Esophagus muscularis mucosa (tissue), 4 donors: ENCODE results near the gene IL18R1. TPM values are rescaled to one million over a fixed set of nuclear protein-coding genes. Genes with fewer than 3 reads are reported as not detected.

ENCODE experiments used
- DNase-seq: peaks from one replicate; pipeline ENCODE4 v3.0.0-alpha.2; 2017; ENCODE audit errors: extremely low spot score
- H3K27ac ChIP-seq, 4 donors: fragments of 200-600 bp; sonication (generic); replicated peaks in 1 of 4; 1 replicate in 3 of 4; 2 replicates in 1 of 4; pipeline ENCODE4 v1.5.1; 2016 to 2019; ENCODE audit warnings: mild to moderate bottlenecking in 1 of 4
- H3K27me3 ChIP-seq, 4 donors: fragments of 200-600 bp; sonication (generic); one replicate each; pipeline versions ENCODE4 v1.5.1 to v1.6.0; 2016 to 2019
- H3K36me3 ChIP-seq, 4 donors: fragments of 200-600 bp; sonication (generic); one replicate each; pipeline ENCODE4 v1.5.1; 2016 to 2019
- H3K4me1 ChIP-seq, 4 donors: fragments of 200-600 bp; sonication (generic); one replicate each; pipeline ENCODE4 v1.5.1; 2016 to 2019
- H3K4me3 ChIP-seq, 4 donors: fragments of 200-600 bp; sonication (generic); 1 replicate in 2 of 4; 2 replicates in 2 of 4; pipeline ENCODE4 v1.5.1; 2016 to 2019; ENCODE audit warnings: mild to moderate bottlenecking in 4 of 4, moderate library complexity in 1 of 4
- H3K9me3 ChIP-seq, 4 donors: fragments of 200-600 bp; sonication (generic); 1 replicate in 3 of 4; 2 replicates in 1 of 4; pipeline ENCODE4 v1.5.1; 2016 to 2019
- EP300 ChIP-seq: sonication (generic); formaldehyde crosslinking; IDR thresholded peaks from one replicate; pipeline ENCODE4 v1.6.1; 2017; ENCODE audit warnings: antibody characterized with exemption
- POLR2A ChIP-seq: fragments of 450-650 bp; IDR thresholded peaks from one replicate; pipeline ENCODE4 v1.6.1; 2017; ENCODE audit warnings: antibody characterized with exemption, moderate library complexity, mild to moderate bottlenecking, low read depth
- POLR2AphosphoS5 ChIP-seq, 2 donors: sonication (generic); formaldehyde crosslinking; IDR thresholded peaks; one replicate each; pipeline ENCODE4 v1.6.1; 2017; ENCODE audit warnings: antibody characterized with exemption in 2 of 2
- WGBS: methylation state at CpG from one replicate; pipeline ENCODE4 v1.1.5; 2018; 5-methylcytosine and 5-hydroxymethylcytosine counted together
- intact Hi-C: fragments of 100-400 bp; cut with DNase I; formaldehyde crosslinking; loops from one replicate; pipeline ENCODE4 v1.15.1; 2023
- total RNA-seq, 4 donors: library from RNA; depleted of rRNA; stranded (reverse); fragments of >200 nt; gene quantifications; one replicate each; pipeline versions ENCODE4 v1.1.0 to v1.2.1, GENCODE V29; 2016
- TF ChIP-seq, protein P1 (sequence below), 3 experiments: fragments of 200-600 bp in 2 of 3; fragments of 450-650 bp in 1 of 3; sonication (generic) in 2 of 3; IDR thresholded peaks; one replicate each; pipeline ENCODE4 v1.5.1; 2017 to 2019; ENCODE audit warnings: antibody characterized with exemption in 3 of 3, mild to moderate bottlenecking in 2 of 3, moderate library complexity in 1 of 3

Gene IL18R1
- total RNA-seq, 4 donors from 2014 or later = 2.8 to 11.8 (median 5.2) TPM

DNA sequence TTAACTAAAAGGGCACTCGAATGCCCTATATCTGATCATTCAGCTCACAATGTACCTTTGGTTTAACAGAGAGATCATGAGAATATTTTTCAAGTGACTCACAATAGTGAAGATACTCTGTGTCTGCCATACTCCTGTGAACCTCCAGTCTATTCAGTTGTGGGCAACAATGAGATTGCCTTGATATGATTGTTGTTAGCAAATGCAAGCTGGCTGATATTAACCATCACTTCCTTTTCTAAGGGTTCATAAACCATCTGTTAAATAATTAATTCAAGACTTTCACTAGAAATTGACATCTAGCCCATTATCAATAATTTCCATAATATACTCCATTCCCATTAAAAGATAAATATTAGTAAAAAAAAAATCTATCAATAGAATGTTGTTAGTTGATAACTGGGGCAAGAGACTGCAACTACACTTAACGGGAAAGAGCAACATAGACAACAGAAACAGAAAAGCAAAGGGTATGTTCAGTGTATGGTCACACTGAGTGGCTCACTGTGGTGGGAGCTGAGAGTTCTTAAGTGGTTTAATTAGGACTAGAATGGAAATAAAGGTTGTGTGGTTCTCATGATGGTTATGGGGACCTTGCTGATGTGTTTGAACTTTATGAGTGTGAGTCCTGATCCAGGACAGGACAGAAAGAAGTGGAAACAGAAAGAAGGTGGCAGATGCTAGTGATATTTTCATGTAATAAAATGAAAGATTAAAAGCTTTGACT lies 79.2 kb downstream of the IL18R1 start:
- WGBS = 84% methylated on average over 2 of the region's 2 CpGs
- intact Hi-C loops = no loop called here
- H3K36me3 ChIP-seq = no peaks in the 10 kb centered on the region
- no peak for TF ChIP-seq EP300
- TF ChIP-seq POLR2AphosphoS5 (IDR thresholded peaks at IDR 0.05) = no peak
- TF ChIP-seq, protein P1, sequence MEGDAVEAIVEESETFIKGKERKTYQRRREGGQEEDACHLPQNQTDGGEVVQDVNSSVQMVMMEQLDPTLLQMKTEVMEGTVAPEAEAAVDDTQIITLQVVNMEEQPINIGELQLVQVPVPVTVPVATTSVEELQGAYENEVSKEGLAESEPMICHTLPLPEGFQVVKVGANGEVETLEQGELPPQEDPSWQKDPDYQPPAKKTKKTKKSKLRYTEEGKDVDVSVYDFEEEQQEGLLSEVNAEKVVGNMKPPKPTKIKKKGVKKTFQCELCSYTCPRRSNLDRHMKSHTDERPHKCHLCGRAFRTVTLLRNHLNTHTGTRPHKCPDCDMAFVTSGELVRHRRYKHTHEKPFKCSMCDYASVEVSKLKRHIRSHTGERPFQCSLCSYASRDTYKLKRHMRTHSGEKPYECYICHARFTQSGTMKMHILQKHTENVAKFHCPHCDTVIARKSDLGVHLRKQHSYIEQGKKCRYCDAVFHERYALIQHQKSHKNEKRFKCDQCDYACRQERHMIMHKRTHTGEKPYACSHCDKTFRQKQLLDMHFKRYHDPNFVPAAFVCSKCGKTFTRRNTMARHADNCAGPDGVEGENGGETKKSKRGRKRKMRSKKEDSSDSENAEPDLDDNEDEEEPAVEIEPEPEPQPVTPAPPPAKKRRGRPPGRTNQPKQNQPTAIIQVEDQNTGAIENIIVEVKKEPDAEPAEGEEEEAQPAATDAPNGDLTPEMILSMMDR (IDR thresholded peaks at IDR 0.05) = no peak
- TF ChIP-seq POLR2A = no peak
- H3K4me1 ChIP-seq = no peaks in the 10 kb centered on the region
- peak; percentile 26 for DNase-seq
- no peak overlapping the region for H3K27ac ChIP-seq
- no peak overlapping the region for H3K4me3 ChIP-seq
- H3K9me3 ChIP-seq = no peaks in the 10 kb centered on the region
- H3K27me3 ChIP-seq = peaks cover 0 to 16% (median 0%) of the 10 kb centered on the region in 4 donors

- intact Hi-C loops = no loop called here
- WGBS = 70% methylated on average over 2 of the region's 2 CpGs
- H3K9me3 ChIP-seq = no peaks in the 10 kb centered on the region
- no peak overlapping the region for H3K4me3 ChIP-seq
- no peaks in the 10 kb centered on the region for H3K36me3 ChIP-seq
- TF ChIP-seq, protein P1 (IDR thresholded peaks at IDR 0.05) = no peak
- H3K27ac ChIP-seq = no peak overlapping the region
- DNase-seq = no peak
- no peaks in the 10 kb centered on the region for H3K4me1 ChIP-seq
- peaks cover 0 to 21% (median 0%) of the 10 kb centered on the region in 4 donors for H3K27me3 ChIP-seq
Observed at GRCh38 chr2:102435741-102436140, 80.1 kb downstream of the IL18R1 start.

- Histone ChIP-seq H3K4me3 (no peak overlapping the region), H3K27me3 (peaks cover 0 to 21% (median 0%) of the 10 kb centered on the region in 4 donors), H3K36me3 (no peaks in the 10 kb centered on the region), H3K4me1 (no peaks in the 10 kb centered on the region), H3K27ac (no peak overlapping the region), H3K9me3 (no peaks in the 10 kb centered on the region)
- TF ChIP-seq EP300 = no peak
- TF ChIP-seq POLR2AphosphoS5 (IDR thresholded peaks at IDR 0.05) = no peak
- no peak for TF ChIP-seq POLR2A
- TF ChIP-seq, protein P1 (IDR thresholded peaks at IDR 0.05) = no peak
- peak; percentile 53 for DNase-seq
- 16% methylated on average over 3 of the region's 3 CpGs for WGBS
- intact Hi-C loops = no loop called here
Observed at GRCh38 chr2:102436323-102436722, 80.7 kb downstream of the IL18R1 start.

- intact Hi-C loops = no loop called here
- H3K27ac ChIP-seq = no peak overlapping the region
- no peak overlapping the region for H3K4me3 ChIP-seq
- no peak for DNase-seq
- H3K36me3 ChIP-seq = no peaks in the 10 kb centered on the region
- no peaks in the 10 kb centered on the region for H3K4me1 ChIP-seq
- 74% methylated on average over 4 of the region's 4 CpGs for WGBS
- peaks cover 0 to 21% (median 0%) of the 10 kb centered on the region in 4 donors for H3K27me3 ChIP-seq
- TF ChIP-seq, protein P1 (IDR thresholded peaks at IDR 0.05) = no peak
- TF ChIP-seq EP300 = no peak
- no peak for TF ChIP-seq POLR2A
- no peak for TF ChIP-seq POLR2AphosphoS5 (IDR thresholded peaks at IDR 0.05)
- H3K9me3 ChIP-seq = no peaks in the 10 kb centered on the region
Observed at GRCh38 chr2:102437122-102437521, 81.5 kb downstream of the IL18R1 start.

DNA sequence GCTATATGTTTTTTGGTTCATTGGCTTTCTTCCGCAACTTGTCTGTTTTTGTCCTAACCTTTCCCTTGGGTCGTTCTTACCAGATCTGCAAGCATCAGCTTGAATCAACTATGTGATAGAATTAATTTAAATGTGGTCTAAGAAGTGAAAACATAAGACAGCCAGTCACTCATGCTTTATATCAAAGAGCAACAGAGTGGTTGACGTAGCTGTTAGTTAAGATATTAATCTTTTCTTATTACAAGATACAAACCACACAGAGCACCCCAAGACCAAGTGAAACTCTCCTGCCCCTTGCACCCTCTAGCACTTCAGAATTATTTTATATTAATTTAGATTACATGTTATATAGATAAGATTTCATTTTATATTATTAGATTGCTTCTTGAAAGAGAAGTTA lies 82.5 kb downstream of the IL18R1 start:
- peak; percentile 24 for DNase-seq
- no peak for TF ChIP-seq POLR2A
- TF ChIP-seq, protein P1 (IDR thresholded peaks at IDR 0.05) = no peak
- intact Hi-C loops = no loop called here
- Histone ChIP-seq H3K4me3 (no peak overlapping the region), H3K27me3 (peaks cover 0 to 20% (median 0%) of the 10 kb centered on the region in 4 donors), H3K36me3 (no peaks in the 10 kb centered on the region), H3K4me1 (no peaks in the 10 kb centered on the region), H3K27ac (no peak overlapping the region), H3K9me3 (no peaks in the 10 kb centered on the region)
- WGBS = 82% methylated on average over 3 of the region's 3 CpGs
